ENCODE measurements around the gene KRT23. TPM values are rescaled to one million over a fixed set of nuclear protein-coding genes. Genes with fewer than 3 reads are reported as not detected.

The KRT23 gene
- total and polyA plus RNA-seq, 2 experiments from 2014 or later: not detected

DNA sequence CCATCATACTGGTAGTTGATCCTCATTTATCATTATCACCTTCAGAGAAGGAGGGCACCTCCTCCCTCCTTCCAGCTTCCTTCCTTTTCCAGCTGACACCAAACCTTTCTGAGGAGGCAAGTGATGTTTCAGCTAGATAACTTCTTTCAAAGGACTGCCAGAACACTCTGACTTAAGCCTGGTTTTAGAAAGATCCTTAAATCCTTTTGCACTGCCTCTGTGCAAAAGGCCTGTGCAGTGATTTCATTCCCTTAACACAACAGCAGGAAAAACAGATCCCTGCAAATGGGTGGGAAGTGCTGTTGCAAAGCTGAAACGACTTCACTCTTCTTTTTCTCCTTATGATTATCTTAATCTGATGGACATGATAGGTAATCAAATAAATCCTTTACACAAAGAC, 7.1 kb upstream of the KRT23 start:
- TF ChIP-seq, protein P1, sequence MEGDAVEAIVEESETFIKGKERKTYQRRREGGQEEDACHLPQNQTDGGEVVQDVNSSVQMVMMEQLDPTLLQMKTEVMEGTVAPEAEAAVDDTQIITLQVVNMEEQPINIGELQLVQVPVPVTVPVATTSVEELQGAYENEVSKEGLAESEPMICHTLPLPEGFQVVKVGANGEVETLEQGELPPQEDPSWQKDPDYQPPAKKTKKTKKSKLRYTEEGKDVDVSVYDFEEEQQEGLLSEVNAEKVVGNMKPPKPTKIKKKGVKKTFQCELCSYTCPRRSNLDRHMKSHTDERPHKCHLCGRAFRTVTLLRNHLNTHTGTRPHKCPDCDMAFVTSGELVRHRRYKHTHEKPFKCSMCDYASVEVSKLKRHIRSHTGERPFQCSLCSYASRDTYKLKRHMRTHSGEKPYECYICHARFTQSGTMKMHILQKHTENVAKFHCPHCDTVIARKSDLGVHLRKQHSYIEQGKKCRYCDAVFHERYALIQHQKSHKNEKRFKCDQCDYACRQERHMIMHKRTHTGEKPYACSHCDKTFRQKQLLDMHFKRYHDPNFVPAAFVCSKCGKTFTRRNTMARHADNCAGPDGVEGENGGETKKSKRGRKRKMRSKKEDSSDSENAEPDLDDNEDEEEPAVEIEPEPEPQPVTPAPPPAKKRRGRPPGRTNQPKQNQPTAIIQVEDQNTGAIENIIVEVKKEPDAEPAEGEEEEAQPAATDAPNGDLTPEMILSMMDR (IDR thresholded peaks at IDR 0.05; ENCODE audit: low read depth, low read length): no peak

DNA sequence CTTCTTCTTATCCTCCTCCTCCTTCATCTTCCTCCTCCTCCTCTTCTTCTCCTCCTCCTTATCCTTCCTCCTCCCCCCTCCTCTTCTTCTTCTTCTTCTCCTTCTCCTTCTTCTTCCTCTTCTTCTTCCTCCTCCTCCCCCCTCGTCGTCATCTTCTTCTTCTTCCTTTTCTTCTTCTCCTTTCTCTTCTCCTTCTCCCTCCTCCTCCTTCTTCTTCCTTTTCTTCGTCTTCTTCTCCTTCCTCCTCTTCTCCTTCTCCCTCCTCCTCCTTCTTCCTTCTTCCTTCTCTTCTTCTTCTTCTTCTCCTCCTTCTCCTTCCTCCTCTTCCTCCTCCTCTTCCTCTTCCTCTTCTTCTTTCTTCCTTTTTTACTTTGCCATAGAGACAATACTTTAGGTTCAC, 5.1 kb upstream of the KRT23 start:
- Histone ChIP-seq H3K36me3 (no peaks in the 10 kb centered on the region), H3K27me3 (peaks cover 4% of the 10 kb centered on the region), H3K4me1 (ENCODE audit: low read depth) (peaks cover 8% of the 10 kb centered on the region), H3K9me3 (ENCODE audit: low read depth) (no peaks in the 10 kb centered on the region), H3K27ac (no peak overlapping the region), H3K4me3 (no peak overlapping the region)
- TF ChIP-seq, protein P1 (IDR thresholded peaks at IDR 0.05; ENCODE audit: low read depth, low read length): no peak
- DNase-seq (ENCODE audit: low read depth in 1 of 2, low spot score in 1 of 2): no peak

More for the DNA sequence above, 7.1 kb upstream of the KRT23 start:
- no peaks in the 10 kb centered on the region for H3K9me3 ChIP-seq (ENCODE audit: low read depth)
- H3K4me3 ChIP-seq: no peak overlapping the region
- DNase-seq (ENCODE audit: low read depth in 1 of 2, low spot score in 1 of 2): no peak
- H3K27ac ChIP-seq: no peak overlapping the region
- H3K4me1 ChIP-seq (ENCODE audit: low read depth): no peaks in the 10 kb centered on the region
- H3K27me3 ChIP-seq: peaks cover 4% of the 10 kb centered on the region
- H3K36me3 ChIP-seq: no peaks in the 10 kb centered on the region

DNA sequence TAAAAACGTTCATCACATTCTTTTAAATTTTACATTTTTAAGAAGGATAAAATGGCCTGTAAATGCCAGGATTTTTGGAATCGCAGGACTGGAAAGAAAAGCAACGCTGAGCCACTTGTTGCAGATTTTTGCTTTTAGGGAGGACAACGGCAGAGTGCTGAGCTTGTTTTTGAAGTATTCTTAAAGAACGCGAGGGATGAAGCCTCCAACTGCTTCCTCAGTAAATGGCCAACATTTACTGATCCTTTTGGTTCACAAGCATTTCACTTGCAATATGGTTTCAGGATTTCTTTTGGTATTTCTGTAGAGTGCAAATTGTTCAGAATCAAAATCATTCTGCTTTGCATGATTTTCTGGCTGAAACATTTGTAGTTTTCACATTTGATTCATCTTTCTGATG, 2.8 kb upstream of the KRT23 start:
- no peak overlapping the region for H3K27ac ChIP-seq
- peaks cover 4% of the 10 kb centered on the region for H3K27me3 ChIP-seq
- TF ChIP-seq, protein P1 (IDR thresholded peaks at IDR 0.05; ENCODE audit: low read depth, low read length): no peak
- peaks cover 11% of the 10 kb centered on the region for H3K4me1 ChIP-seq (ENCODE audit: low read depth)
- no peak overlapping the region for H3K4me3 ChIP-seq
- H3K36me3 ChIP-seq: no peaks in the 10 kb centered on the region
- DNase-seq (ENCODE audit: low read depth in 1 of 2, low spot score in 1 of 2): no peak
- H3K9me3 ChIP-seq (ENCODE audit: low read depth): no peaks in the 10 kb centered on the region

DNA sequence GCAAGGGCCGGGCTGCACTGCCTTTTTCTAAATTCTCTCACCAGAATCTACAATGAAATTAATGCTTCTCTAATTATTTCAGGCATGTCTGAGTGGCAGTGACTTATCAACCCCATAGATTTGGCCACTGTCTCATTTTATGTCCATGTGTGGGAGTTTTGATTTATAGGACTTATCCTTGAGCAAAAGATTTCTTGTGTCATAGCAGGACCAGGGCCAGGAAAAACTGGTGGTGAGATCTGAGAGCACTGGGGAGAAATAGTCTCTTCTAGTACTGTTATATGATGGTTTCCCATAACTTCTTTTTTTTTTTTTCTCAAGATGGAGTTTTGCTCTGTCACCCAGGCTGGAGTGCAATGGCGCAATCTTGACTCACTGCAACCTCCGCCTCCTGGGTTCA, 1.5 kb upstream of the KRT23 start:
- no peak for DNase-seq (ENCODE audit: low read depth in 1 of 2, low spot score in 1 of 2)
- H3K9me3 ChIP-seq (ENCODE audit: low read depth): no peaks in the 10 kb centered on the region
- peaks cover 11% of the 10 kb centered on the region for H3K4me1 ChIP-seq (ENCODE audit: low read depth)
- no peaks in the 10 kb centered on the region for H3K36me3 ChIP-seq
- peaks cover 9% of the 10 kb centered on the region for H3K27me3 ChIP-seq
- H3K4me3 ChIP-seq: no peak overlapping the region
- TF ChIP-seq, protein P1 (IDR thresholded peaks at IDR 0.05; ENCODE audit: low read depth, low read length): no peak
- H3K27ac ChIP-seq: no peak overlapping the region

DNA sequence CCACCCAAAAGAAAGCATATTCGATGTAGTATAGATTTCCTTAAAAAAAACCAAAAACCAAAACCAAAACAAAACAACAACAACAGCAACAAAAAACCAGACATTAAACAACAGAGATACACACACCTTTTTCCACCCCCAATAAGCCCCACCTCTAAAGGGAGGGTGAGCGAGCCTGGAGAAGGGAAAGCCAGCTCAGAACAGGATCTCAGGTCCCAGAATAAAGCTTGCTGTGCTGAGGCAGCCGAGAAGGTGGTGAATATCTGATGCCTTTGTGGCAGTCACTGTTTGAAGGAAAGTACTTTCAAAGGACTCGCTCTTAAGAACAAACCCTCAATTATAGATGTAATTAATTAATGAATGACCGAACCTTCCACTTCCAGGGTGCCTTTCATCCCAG, 470 bp downstream of the KRT23 start:
- no peak for DNase-seq (ENCODE audit: low read depth in 1 of 2, low spot score in 1 of 2)
- TF ChIP-seq, protein P1 (IDR thresholded peaks at IDR 0.05; ENCODE audit: low read depth, low read length): no peak
- Histone ChIP-seq H3K27ac (no peak overlapping the region), H3K27me3 (peaks cover 14% of the 10 kb centered on the region), H3K4me3 (no peak overlapping the region), H3K4me1 (ENCODE audit: low read depth) (peaks cover 11% of the 10 kb centered on the region), H3K9me3 (ENCODE audit: low read depth) (no peaks in the 10 kb centered on the region), H3K36me3 (no peaks in the 10 kb centered on the region)
